ENCODE results near the gene C19orf44. TPM values are rescaled to one million over a fixed set of nuclear protein-coding genes. Genes with fewer than 3 reads are reported as not detected.
"Not testable (repeated sequence)": the region's sequence is repeated elsewhere in the genome, so short reads cannot be mapped to it uniquely, and the experiment has no call there.

The C19orf44 gene
- polyA plus RNA-seq, 1 experiment: 3.4 TPM

GRCh38 chr19:16509141-16510061 lies 13.2 kb downstream of the C19orf44 start:
- ChIA-PET POLR2A (no interaction called here), CTCF (interaction anchor here (1.2 kb wide), 1 partner anchor 12 kb away, joined by 3 read pairs; no protein-coding TSS in a partner anchor)
- DNase-seq (ENCODE audit: low read depth): no peak

GRCh38 chr19:16512611-16513010 lies 16.4 kb downstream of the C19orf44 start:
- CTCF ChIA-PET; POLR2A ChIA-PET; H3K27me3 ChIP-seq (ENCODE audit: control insufficient read depth, insufficient read depth, low read length); DNase-seq (ENCODE audit: low read depth); H3K4me3 ChIP-seq (ENCODE audit: low read depth, low read length): not testable (repeated sequence)
- peaks cover 18% of the 10 kb centered on the region for H3K36me3 ChIP-seq (ENCODE audit: control insufficient read depth, insufficient read depth, low read length)

More at GRCh38 chr19:16509141-16510061, 13.2 kb downstream of the C19orf44 start:
- TF ChIP-seq CTCF (IDR thresholded peaks at IDR 0.05; ENCODE audit: insufficient read depth, low read depth, low read length): no peak
- H3K36me3 ChIP-seq (ENCODE audit: control insufficient read depth, insufficient read depth, low read length): peaks cover 8% of the 10 kb centered on the region
- no peak overlapping the region for H3K4me3 ChIP-seq (ENCODE audit: low read depth, low read length)
- no peaks in the 10 kb centered on the region for H3K27me3 ChIP-seq (ENCODE audit: control insufficient read depth, insufficient read depth, low read length)

- POLR2A ChIA-PET: no interaction called here
- Histone ChIP-seq H3K27me3 (ENCODE audit: control insufficient read depth, insufficient read depth, low read length) (no peaks in the 10 kb centered on the region), H3K36me3 (ENCODE audit: control insufficient read depth, insufficient read depth, low read length) (peaks cover 30% of the 10 kb centered on the region), H3K4me3 (ENCODE audit: low read depth, low read length) (no peak overlapping the region)
- CTCF ChIA-PET: interaction anchor here (0.6 to 1.1 kb wide), 2 partner anchors 83 to 329 kb away, joined by 3 read pairs; partner anchors contain the start of gene FAM32A
- DNase-seq (ENCODE audit: low read depth): no peak
- no peak for TF ChIP-seq CTCF (IDR thresholded peaks at IDR 0.05; ENCODE audit: insufficient read depth, low read depth, low read length)
Observed at GRCh38 chr19:16514383-16515019, 18.3 kb downstream of the C19orf44 start.

- Histone ChIP-seq H3K36me3 (ENCODE audit: control insufficient read depth, insufficient read depth, low read length) (peaks cover 41% of the 10 kb centered on the region), H3K27me3 (ENCODE audit: control insufficient read depth, insufficient read depth, low read length) (no peaks in the 10 kb centered on the region), H3K4me3 (ENCODE audit: low read depth, low read length) (no peak overlapping the region)
- ChIA-PET CTCF (interaction anchor here (0.6 kb wide), 1 partner anchor 19 kb away, joined by 3 read pairs; no protein-coding TSS in a partner anchor), POLR2A (no interaction called here)
- DNase-seq (ENCODE audit: low read depth): no peak
- no peak for TF ChIP-seq CTCF (IDR thresholded peaks at IDR 0.05; ENCODE audit: insufficient read depth, low read depth, low read length)
Observed at GRCh38 chr19:16516381-16516780, 20.2 kb downstream of the C19orf44 start.

- Histone ChIP-seq H3K4me3 (ENCODE audit: low read depth, low read length) (no peak overlapping the region), H3K27me3 (ENCODE audit: control insufficient read depth, insufficient read depth, low read length) (no peaks in the 10 kb centered on the region), H3K36me3 (ENCODE audit: control insufficient read depth, insufficient read depth, low read length) (peaks cover 46% of the 10 kb centered on the region)
- ChIA-PET CTCF (interaction anchor here (1.0 kb wide), 1 partner anchor 15 kb away, joined by 3 read pairs; no protein-coding TSS in a partner anchor), POLR2A (no interaction called here)
- no peak for TF ChIP-seq CTCF (IDR thresholded peaks at IDR 0.05; ENCODE audit: insufficient read depth, low read depth, low read length)
- no peak for DNase-seq (ENCODE audit: low read depth)
Observed at GRCh38 chr19:16516923-16517610, 20.9 kb downstream of the C19orf44 start.
